GM03348 (cell line): ENCODE results near the gene MOCS1.
A peak's percentile ranks its signal among the peaks of the same experiment; 100 is the strongest.

Experiments used
- DNase-seq: peaks from one replicate; pipeline ENCODE4 v3.0.0; 2012; ENCODE audit warnings: low spot score

Gene MOCS1

DNA sequence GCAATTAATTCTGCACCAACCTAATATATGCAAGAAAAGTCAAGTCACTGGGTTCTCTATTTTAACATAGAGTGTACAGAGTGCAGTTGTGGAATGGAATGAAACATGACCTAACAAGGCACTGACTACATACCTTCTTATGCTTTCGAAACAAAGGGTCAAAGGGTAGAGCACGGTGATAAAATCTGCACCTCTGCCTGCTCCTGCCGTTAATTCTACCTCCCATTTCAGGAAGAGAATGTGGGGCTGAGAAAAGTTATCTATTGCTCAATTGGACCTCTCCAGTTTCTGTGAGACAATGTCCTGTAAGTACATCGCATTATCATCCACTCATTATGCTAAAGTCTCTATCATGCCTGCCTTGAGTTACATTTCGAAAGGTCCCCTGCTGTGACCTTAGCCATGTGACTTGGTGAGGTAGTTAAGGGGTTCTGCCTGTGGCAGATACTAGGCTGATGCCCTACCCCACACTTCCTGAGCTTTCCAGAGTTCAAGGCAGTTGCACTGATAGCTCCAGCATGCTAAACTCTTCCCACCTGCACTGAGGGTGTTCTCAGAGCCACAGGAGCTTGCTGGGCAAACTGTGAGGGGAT, 14.0 kb upstream of the MOCS1 start:
- no peak for DNase-seq

DNA sequence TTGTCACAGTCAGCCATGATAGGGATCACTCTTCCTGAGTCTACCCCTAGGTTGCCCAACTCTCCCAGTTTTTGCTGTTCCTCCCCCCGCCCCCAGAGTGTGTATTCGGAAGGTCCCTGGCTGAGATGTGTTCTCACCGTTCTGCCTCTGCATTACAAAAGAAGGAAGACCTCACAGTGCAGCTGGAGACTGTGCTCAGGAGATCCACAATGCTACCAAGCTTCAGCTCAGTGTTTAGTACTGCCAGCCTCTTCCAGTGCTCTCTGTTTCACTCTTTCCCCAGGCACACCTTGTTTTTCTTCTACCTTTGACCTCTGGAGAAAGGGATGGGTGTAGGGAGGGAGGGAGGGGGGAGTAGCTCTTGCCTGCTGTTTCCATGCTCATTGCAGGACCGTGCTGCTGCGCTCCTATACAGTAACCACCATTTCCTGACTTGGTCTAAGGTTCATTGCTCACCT, 13.4 kb upstream of the MOCS1 start:
- DNase-seq, result no peak

DNA sequence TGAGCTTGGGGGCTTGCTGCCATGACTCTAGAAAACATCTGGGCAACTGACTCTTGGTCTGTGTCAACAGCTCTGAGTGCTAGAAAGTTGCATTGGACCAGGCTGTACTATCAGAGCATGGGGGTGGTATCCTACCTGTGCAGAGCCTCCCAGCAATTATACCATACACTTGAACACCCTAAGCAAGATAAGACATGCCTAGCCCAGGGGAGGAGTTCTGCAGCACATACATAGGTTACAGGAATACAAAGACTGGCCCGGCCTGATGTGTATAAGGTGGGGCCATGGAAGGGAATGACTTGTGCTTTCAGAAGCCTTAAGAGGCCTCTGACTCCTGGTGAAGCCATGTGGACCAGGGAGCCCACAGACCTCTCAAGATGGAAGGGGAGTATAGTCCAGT, 11.4 kb upstream of the MOCS1 start:
- DNase-seq, result no peak

DNA sequence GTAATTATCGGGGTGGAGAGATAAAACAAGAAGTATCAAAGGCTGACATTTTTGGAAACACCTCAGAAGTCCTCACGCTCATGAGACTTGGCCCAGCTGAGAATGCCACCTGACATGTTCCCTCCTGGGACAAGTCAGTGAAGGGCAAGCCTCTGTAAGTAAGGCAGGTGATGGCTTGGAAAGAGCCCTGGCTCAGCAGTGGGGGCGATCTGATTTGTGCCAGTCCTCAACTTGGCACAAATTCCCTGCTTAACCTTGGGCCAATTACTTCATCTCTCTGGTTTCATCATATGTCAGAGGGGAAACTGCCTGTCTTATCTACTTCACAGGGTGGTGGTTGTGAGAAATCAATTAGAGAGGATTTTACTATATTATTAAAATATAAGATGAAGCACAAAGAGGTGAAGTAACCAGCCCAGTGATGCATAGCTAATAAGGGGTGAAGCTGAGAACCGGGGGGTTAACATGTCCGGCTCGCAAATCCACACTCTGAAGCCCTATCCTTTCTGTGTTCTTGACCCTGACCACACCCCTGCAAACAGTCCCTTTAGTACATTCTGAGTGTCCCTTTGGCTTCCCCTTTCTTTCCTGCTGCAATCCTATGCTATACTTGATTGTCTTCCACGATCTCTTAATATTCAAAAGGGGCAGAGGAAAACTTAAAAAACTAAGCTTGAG, 8.8 kb upstream of the MOCS1 start:
- DNase-seq, result no peak

DNA sequence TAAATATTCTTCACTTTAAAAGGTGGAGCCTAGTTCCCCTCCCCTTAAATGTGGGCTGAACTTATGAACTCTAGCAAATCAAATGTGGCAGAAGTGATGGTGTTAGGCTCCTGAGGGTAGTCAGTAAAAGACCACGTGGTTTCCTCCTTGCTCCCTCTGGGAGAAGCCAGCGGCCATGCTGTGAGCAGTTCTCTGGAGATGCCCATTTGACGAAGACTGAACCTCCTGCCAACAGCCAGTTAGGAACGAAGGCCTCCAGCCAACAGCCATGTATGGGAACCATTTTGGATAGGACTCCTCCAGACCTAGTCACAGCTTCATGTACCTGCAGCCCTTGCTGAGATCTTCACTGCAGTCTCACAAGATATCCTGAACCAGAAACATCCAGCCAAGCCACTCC, 7.6 kb upstream of the MOCS1 start:
- no peak for DNase-seq

DNA sequence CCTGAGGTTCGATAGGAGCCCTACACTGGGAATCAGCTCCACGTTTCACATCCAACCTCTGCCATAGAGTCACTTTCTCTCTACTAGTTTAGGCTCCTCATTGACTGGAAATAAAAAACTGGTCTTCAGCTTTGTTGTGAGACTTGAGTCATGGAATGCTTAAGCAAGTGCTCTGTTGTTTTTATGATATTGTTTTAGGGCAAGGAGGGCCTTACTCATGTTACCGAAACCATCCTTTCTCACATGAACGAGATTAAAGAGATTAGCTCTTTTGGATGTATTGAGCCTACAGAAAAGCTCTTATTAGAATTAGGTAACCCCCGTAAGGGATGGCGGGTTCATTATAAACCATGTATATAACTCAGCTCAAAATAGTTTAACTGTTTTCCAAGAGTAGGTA, 6.9 kb upstream of the MOCS1 start:
- DNase-seq, result no peak

DNA sequence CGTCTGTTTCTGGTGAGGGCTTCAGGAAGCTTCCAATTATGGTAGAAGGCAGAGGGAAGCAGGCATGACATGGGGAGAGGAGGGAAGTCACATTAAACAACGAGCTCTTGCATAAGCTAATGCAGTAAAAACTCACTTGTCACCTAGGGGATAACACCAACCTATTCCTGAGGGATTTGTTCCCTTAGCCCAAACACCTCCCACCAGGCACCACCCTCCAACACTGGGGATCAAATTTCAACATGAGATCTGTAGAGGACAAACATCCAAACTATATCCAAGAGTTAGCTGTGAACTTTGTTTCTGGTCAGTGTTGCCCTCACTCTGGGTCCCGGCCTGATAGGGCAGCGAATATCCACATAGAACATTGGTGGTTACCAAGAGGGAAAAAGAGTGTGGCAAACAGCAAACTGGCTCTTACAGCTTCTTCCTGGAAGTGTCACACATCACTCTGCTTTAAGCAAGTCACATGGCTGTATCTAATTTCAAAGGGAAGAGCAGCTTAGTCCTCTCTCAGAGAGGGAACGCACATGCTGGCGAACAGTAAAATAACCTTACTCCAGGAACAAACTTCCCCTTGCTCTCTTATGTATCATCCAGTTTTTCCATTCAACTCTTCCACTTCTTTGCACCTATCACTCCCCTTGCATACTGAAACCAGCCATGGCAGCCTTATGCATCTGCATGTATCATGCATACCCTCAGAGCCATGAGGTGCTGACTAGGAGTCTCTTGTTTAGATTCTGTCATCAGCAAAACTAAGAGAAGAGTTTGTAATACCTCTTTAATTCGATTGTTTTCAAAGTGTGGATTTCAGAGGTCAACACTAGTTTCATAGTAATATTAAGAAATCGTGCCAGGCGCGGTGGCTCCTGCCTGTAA, 4.8 kb upstream of the MOCS1 start:
- DNase-seq, result no peak

DNA sequence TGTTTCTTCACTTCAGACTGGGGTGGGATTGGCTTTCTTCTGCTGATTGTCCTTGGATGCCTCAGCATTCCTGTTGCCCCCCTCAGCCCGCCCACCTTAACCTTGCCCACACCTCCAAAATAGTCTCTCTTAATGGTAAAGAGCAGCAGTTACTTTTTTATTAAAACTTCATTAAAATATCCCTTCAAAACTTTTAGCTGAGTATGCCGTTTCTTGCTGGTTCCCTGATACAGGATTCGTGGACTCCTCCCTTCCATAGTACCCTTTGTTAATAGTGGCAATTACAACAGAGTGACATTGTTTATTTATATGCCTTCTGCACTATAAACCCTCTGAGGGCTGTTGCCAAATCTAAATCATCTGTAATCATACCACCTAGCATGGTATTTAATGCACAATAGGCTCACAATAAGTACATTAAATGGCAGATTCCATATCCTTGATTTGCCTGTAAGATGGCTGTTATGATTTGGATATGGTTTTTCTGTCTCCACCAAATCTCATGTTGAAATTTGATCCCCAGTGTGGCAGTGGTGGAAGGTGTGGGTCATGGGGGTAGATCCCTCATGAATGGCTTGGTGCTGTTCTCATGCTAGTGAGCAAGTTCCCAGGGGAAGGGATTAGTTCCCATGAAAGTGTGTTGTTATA, 3.5 kb upstream of the MOCS1 start:
- no peak for DNase-seq

DNA sequence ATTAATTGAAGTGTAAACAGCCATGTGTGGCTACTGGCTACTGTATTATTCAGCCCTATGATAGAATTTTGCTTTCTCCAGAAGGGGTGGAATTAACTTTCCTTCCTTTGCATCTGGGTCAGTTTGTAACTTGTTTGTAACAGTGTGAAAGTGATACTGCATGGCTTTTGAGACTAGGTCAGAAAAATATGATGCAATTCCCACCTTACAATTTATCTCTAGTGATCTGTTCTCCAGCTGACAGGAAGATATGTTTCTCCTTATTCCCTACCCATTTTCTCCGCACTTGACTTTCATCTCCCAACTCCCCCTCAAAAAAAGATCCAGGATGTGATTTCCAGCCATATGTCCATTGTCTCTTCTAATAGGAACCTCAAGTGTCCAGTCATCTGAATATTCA, 2.6 kb upstream of the MOCS1 start:
- DNase-seq, result no peak

DNA sequence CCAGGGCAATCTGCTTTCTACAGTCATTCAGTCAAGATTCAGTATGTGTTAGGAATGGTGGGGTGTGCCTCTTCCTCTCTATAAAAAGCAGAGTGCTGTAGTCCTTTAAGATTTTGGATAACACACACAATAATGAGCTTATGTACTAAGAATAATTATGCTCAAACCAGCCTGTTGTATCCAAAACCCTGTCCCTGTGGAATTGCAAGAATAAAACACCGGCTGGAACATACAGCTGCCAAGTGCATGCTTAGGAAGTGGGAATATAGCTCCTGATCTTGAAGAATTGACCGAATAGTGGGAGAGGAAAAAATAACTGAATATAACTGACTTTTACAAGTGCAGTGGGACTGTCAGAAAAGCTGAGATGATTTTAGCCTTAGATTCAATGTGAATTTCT, 979 bp upstream of the MOCS1 start:
- DNase-seq, result no peak

DNA sequence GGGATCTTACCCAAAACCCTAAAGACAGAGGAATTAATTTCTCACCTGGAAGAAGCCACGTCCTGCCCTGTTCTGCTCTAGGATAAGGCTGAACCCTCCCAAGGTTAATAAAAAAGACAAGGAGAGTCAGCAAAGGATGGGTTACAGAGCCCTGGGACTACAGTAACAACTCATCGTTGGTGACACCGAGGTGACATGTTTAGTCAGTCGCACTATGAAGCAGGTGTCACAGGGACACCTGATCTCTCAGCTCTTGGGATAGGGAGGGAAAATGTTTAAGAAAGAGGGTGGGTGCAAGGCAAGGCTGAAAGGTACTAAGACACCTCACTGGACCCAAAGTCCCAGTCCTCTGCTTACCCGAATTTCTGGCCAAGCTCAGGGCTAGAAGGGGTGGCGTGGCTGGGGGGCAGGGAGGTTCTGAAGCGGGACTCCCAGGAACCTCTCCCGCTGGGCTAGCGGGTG, 562 bp downstream of the MOCS1 start:
- DNase-seq, result no peak

DNA sequence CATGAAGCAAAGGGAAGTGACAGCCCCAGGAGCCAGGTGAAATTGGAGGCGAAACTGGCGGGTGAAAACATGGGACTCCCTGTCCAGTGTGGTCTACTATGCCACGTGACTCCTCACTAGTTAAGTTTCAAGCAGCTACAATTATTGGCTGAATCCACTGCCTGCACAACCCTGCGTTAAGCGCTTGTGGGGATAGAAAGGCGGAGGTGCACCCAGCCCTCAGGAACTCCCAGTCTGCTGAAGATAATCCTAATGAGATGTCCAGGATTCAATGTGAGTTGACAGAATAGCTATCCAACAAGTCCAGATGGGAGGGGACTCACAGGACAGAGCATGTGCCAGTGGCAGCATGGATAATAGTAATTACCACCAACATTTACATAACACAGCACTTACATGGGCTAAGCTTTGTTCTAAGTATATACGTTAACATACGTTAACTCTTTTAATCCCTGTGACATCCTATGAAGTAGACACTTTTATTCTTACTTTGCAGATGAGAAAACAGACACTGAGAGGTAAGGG, 1.8 kb downstream of the MOCS1 start:
- no peak for DNase-seq

DNA sequence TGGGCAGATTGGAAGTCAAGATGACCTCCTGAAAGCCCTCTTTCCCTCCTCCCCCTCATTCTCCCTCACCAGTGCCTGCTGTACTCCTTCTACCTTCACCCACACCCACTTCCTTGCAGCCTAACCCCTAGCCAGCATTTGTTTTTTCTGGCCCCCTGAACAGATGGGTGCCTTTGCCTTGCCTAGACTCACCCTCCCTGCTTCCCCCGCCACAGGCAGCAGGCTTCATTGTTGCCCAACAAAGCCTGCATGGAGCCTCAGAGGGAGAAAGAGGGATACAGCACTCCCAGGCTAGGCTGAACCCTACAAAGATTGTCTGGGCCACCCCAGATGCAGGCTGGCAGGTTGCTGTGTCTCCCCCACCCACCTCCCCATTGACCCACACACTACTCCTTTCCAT, 2.7 kb downstream of the MOCS1 start:
- no peak for DNase-seq

DNA sequence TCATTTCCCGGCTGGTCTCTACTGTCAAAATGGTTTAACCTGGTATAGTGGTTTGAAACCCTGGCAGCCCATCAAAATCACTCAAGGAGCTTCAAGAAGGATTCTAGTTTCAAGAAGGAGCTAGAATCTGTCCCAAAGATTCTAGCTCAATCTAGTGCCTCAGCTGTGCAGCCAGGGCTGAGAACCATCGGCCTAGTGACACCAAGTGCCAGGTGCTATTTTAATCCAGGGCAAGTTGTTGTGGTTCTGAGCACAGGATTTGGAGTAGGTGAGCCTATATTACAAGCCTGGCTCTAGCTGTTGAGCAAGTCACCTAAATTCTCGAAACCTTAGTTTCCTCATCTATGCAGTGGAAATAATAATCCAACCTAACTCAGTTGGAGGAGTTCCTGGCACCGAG, 3.7 kb downstream of the MOCS1 start:
- DNase-seq, result no peak

DNA sequence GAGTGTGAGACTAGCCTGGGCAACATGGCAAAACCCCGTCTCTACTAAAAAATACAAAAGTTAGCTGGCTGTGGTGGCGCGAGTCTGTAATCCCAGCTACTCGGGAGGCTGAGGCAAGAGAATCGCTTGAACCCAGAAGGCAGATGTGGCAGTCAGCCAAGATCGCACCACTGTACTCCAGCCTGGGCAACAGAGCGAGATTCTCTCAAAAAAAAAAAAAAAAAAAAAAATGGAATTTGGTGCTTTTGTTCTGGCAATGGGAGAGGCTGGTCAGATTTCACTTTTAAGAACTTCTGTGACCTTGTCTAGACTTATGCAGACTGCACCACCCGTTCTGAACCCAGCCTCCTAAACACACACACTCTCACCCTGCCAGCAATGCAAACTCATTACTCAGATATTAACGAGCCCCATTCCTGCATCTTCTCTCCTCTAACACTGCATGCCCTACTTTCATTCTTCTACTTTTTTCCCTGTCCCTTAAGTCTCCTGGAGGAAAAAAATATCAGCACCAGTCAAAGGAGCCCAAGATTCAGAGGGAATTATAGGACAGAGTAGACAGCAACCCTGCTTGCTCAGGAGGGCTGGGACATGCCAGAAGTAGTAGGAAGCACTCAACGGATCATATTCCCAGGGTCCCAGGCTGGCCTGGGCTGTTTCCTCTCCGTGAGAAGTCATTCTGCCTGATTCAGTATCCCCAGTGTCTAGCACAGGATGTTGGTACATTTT, 4.4 kb downstream of the MOCS1 start:
- peak; percentile 50 for DNase-seq

DNA sequence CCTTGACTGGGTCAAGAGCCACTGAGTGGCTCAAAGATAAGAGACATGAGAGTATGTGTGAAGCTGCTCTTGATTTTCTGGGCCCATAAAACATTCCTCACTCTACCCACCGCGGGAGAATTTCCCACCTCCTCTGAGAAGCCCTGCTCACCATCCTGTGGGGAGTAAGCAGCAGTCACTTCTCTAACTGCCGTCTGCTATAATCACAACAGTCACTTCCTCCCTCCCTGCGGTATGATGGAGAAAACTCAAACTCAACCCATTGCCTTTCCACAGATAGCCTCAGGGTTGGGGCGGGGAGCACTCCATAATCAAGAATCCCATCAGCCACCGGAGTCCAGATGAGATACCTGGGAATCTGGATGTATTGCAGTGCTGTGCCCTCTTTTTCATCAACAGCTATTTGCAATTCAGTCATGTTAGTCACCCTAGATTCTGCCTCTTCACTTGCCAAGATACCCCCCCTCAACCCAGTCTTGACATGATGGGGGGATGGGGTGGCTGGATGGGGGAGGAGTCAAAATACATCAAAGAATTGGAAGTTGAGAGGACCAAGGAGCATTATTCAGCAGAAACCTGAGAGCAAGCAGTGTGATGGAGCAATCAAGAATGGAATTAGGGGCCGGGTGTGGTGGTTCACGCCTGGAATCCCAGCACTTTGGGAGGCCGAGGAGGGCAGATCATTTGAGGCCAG, 5.1 kb downstream of the MOCS1 start:
- DNase-seq, result no peak

DNA sequence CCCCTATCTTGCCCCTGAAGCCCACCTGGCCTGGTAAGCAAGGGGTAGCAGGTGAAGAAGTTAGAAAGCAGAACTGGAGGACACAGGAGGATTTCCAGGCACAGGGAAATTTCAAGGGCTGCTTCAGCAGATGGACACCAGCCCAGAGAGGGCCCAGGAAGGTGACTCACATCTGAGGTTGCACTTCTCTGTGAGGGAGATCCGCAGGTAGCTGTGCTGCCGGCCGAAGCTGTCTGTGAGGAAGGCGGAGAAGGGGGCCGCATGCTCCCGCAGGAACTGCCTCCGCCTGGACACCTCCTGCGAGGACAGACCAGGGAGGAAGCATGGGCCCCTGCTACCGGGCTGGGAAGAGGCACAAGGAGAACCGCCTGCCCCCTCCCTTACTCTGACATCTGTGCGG, 7.1 kb downstream of the MOCS1 start:
- no peak for DNase-seq

DNA sequence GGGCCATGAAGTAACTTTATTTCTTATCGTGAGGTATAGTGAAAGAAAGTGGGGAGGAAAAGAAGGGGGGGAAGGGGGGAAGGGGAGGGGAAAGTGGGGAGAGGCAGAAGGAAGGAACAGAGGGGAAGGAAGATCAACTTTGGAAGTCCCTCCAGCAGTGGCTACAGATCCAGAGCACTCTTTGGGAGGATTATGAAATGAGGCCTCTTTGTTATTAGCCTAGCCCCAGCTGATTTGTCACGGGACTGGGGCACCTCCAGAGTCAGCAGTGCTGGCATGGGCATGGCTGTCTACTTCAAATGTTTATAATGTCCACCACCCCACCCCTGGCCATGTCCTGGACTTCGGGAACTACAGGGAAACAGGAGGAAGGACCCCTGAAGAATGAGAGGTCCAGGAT, 7.6 kb downstream of the MOCS1 start:
- peak; percentile 37 for DNase-seq

DNA sequence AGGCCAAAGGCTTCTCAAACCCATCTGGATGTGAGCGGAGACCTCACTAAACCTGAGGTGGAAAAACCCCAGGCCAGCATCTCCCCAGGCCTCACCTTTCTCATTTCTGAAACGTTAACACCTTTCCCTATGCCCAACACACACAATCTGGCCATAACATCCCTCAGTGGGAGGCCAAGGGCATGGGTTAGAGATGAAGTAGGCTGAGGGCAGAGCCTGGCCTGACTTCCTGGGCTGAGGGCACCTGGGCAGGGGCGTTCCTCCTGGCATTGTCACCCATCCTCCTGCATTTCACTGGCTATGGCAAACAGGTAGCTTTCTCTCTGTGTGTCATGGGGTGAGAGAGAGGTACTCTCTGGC, 8.4 kb downstream of the MOCS1 start:
- DNase-seq, result no peak

DNA sequence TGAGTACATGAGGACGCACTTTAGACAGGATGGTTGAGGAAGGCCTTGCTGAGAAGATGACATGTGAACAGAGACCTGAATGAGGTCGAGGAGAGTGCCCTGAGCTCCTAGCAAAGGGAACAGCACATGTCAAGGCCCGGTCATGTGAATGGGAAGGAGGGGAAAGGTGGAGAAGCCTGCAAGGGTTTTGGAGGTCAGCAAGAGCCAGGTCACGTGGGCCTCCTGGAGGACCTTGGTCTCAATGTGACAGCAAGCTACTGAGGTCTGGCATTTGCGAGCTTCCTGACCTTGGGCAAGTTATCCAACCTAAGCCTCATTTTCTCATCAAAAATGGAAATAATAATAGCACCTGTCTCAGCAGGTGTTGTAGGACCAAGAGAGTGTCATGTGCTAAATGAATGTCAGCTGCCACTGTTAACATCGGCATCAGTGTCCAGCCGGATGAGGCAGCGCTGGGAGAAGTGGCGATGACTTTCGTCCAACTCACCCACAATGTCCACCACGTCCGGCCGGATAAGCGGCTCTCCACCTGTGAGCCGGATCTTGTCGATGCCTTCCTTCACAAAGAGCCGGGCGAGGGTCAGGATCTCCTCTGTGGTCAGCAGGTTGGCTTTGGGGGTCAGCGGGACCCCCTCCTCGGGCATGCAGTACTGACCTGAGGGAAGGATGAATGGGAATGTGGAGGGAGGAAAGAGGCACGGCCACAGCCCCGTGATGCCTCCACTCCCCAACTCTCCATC, 8.9 kb downstream of the MOCS1 start:
- no peak for DNase-seq
